ENCODE results near the gene HSPA8.

DNA sequence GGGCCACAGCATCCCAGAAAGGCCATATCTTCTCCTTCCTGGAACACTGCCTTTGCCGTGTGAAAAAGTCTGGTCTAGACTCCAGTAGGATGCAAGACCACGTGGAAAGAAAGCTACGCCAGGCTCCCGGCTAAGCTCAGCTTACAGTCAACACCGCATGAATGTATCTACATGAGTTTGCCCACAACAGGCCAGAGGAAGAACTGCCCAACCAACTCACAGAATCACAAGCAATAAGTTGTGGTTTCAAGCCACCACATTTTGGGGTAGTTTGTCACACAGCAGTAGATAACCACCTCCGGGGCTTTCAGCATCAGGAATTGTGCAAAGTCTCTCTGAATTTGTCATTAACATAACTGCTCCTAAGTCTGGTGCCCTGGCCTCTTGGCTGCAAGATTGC lies 27.3 kb downstream of the HSPA8 start:
- no peak for TF ChIP-seq POLR2A (IDR thresholded peaks at IDR 0.05)
- TF ChIP-seq, protein P1, sequence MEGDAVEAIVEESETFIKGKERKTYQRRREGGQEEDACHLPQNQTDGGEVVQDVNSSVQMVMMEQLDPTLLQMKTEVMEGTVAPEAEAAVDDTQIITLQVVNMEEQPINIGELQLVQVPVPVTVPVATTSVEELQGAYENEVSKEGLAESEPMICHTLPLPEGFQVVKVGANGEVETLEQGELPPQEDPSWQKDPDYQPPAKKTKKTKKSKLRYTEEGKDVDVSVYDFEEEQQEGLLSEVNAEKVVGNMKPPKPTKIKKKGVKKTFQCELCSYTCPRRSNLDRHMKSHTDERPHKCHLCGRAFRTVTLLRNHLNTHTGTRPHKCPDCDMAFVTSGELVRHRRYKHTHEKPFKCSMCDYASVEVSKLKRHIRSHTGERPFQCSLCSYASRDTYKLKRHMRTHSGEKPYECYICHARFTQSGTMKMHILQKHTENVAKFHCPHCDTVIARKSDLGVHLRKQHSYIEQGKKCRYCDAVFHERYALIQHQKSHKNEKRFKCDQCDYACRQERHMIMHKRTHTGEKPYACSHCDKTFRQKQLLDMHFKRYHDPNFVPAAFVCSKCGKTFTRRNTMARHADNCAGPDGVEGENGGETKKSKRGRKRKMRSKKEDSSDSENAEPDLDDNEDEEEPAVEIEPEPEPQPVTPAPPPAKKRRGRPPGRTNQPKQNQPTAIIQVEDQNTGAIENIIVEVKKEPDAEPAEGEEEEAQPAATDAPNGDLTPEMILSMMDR (IDR thresholded peaks at IDR 0.05) = no peak
